Transverse colon (tissue), 4 donors: ENCODE measurements around the gene APOC1. TPM values are rescaled to one million over a fixed set of nuclear protein-coding genes. Genes with fewer than 3 reads are reported as not detected.

Source experiments
- DNase-seq: peaks from one replicate; pipeline ENCODE4 v3.0.0-alpha.2; 2019
- H3K27ac ChIP-seq, 4 donors: fragments of 200-600 bp; sonication (generic); 2 replicates each; pipeline ENCODE4 v1.5.1; 2016 to 2018; ENCODE audit warnings: inconsistent platforms in 4 of 4
- H3K27me3 ChIP-seq: fragments of 200-600 bp; sonication (generic); 2 replicates; pipeline ENCODE4 v1.5.1; 2017; ENCODE audit warnings: inconsistent platforms
- H3K36me3 ChIP-seq, 4 donors: fragments of 200-600 bp; sonication (generic); 2 replicates each; pipeline ENCODE4 v1.5.1; 2017 to 2019; ENCODE audit warnings: inconsistent platforms in 4 of 4
- H3K4me1 ChIP-seq, 4 donors: fragments of 200-600 bp; sonication (generic); 2 replicates each; pipeline ENCODE4 v1.5.1; 2017 to 2020; ENCODE audit warnings: inconsistent platforms in 4 of 4
- H3K4me3 ChIP-seq, 4 donors: fragments of 200-600 bp; sonication (generic); 1 replicate in 1 of 4; 2 replicates in 3 of 4; pipeline versions ENCODE4 v1.5.1 to v1.6.1; 2017 to 2019; ENCODE audit warnings: inconsistent platforms in 4 of 4
- H3K9me3 ChIP-seq, 2 donors: fragments of 200-600 bp; sonication (generic); 2 replicates each; pipeline ENCODE4 v1.5.1; 2017 to 2019; ENCODE audit warnings: inconsistent platforms in 2 of 2
- EP300 ChIP-seq: sonication (generic); formaldehyde crosslinking; IDR thresholded peaks from one replicate; pipeline ENCODE4 v1.6.1; 2017; ENCODE audit warnings: antibody characterized with exemption, low read depth
- POLR2A ChIP-seq: fragments of 450-650 bp; IDR thresholded peaks from one replicate; pipeline ENCODE4 v1.6.1; 2016; ENCODE audit warnings: antibody characterized with exemption, mild to moderate bottlenecking, moderate library complexity
- POLR2AphosphoS5 ChIP-seq, 3 donors: sonication (generic); formaldehyde crosslinking; IDR thresholded peaks; one replicate each; pipeline ENCODE4 v1.6.1; 2016; ENCODE audit warnings: antibody characterized with exemption in 3 of 3
- WGBS, 2 donors: methylation state at CpG; one replicate each; pipeline ENCODE4 v1.1.5; 2018; ENCODE audit warnings: low coverage in 1 of 2; 5-methylcytosine and 5-hydroxymethylcytosine counted together
- in situ Hi-C, 4 donors: fragments of 200-750 bp; cut with MboI; loops; one replicate each; pipeline versions ENCODE4 v1.15.0 to v1.15.1; 2017; ENCODE audit warnings: low sequenced_read_pairs in 3 of 4, low pct_ligation_motif_present in 1 of 4, low pct_unique_long_range_greater_than_20kb in 1 of 4
- intact Hi-C: fragments of 100-400 bp; cut with DNase I; formaldehyde crosslinking; loops from one replicate; pipeline ENCODE4 v1.15.1; 2023; ENCODE audit warnings: low total_unique reads
- total RNA-seq, 4 donors: library from RNA; depleted of rRNA; stranded (reverse); fragments of >200 nt; gene quantifications; one replicate each; pipeline ENCODE4 v1.1.0, GENCODE V29; 2016
- TF ChIP-seq, protein P1 (sequence below), 5 experiments: fragments of 200-600 bp in 3 of 5; fragments of 450-650 bp in 2 of 5; sonication (generic) in 3 of 5; IDR thresholded peaks; 1 replicate in 2 of 5; 2 replicates in 3 of 5; pipeline ENCODE4 v1.5.1; 2016 to 2017; ENCODE audit warnings: antibody characterized with exemption in 5 of 5, inconsistent platforms in 3 of 5, mild to moderate bottlenecking in 2 of 5, moderate library complexity in 1 of 5

The APOC1 gene
- total RNA-seq, 4 donors from 2014 or later, result 10.8 to 48.4 (median 34.8) TPM; not detected in 1

DNA sequence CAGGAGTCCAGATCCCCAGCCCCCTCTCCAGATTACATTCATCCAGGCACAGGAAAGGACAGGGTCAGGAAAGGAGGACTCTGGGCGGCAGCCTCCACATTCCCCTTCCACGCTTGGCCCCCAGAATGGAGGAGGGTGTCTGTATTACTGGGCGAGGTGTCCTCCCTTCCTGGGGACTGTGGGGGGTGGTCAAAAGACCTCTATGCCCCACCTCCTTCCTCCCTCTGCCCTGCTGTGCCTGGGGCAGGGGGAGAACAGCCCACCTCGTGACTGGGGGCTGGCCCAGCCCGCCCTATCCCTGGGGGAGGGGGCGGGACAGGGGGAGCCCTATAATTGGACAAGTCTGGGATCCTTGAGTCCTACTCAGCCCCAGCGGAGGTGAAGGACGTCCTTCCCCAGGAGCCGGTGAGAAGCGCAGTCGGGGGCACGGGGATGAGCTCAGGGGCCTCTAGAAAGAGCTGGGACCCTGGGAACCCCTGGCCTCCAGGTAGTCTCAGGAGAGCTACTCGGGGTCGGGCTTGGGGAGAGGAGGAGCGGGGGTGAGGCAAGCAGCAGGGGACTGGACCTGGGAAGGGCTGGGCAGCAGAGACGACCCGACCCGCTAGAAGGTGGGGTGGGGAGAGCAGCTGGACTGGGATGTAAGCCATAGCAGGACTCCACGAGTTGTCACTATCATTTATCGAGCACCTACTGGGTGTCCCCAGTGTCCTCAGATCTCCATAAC lies 8.8 kb upstream of the APOC1 start, which contains the start of gene APOE:
Gene APOE (plus strand): TSS at position 360 of the 724 bp plus-strand sequence. CDS start 829 bp downstream, outside the sequence.
- in situ Hi-C loops, result no loop called here

DNA sequence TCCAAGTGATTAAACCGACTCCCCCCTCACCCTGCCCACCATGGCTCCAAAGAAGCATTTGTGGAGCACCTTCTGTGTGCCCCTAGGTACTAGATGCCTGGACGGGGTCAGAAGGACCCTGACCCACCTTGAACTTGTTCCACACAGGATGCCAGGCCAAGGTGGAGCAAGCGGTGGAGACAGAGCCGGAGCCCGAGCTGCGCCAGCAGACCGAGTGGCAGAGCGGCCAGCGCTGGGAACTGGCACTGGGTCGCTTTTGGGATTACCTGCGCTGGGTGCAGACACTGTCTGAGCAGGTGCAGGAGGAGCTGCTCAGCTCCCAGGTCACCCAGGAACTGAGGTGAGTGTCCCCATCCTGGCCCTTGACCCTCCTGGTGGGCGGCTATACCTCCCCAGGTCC lies 6.8 kb upstream of the APOC1 start:
- Histone ChIP-seq H3K4me1 (peaks cover 0 to 34% (median 18%) of the 10 kb centered on the region in 4 donors), H3K27me3 (peaks cover 30% of the 10 kb centered on the region), H3K36me3 (peaks cover 0 to 6% (median 2%) of the 10 kb centered on the region in 4 donors), H3K27ac (no peak overlapping the region), H3K9me3 (no peaks in the 10 kb centered on the region), H3K4me3 (no peak overlapping the region)
- intact Hi-C loops (loop anchor here (5.0 kb wide), 1 partner anchor 35 kb away; the partner anchor contains the start of gene APOC4), in situ Hi-C loops (no loop called here)
- TF ChIP-seq EP300 (no peak), POLR2AphosphoS5 (IDR thresholded peaks at IDR 0.05) (no peak), POLR2A (no peak)
- TF ChIP-seq, protein P1, sequence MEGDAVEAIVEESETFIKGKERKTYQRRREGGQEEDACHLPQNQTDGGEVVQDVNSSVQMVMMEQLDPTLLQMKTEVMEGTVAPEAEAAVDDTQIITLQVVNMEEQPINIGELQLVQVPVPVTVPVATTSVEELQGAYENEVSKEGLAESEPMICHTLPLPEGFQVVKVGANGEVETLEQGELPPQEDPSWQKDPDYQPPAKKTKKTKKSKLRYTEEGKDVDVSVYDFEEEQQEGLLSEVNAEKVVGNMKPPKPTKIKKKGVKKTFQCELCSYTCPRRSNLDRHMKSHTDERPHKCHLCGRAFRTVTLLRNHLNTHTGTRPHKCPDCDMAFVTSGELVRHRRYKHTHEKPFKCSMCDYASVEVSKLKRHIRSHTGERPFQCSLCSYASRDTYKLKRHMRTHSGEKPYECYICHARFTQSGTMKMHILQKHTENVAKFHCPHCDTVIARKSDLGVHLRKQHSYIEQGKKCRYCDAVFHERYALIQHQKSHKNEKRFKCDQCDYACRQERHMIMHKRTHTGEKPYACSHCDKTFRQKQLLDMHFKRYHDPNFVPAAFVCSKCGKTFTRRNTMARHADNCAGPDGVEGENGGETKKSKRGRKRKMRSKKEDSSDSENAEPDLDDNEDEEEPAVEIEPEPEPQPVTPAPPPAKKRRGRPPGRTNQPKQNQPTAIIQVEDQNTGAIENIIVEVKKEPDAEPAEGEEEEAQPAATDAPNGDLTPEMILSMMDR (IDR thresholded peaks at IDR 0.05), result no peak
- no peak for DNase-seq
- WGBS, 2 donors, result 86% methylated on average over 12 of the region's 12 CpGs; no CpG with 5 or more reads in 1 of the 2 donors

More for the DNA sequence above, 8.8 kb upstream of the APOC1 start, which contains the start of gene APOE:
- peaks cover 30% of the 10 kb centered on the region for H3K27me3 ChIP-seq
- peak within 1 kb of the TSS in 3 of 4 donors; percentile 18 to 51 (median 23) for H3K27ac ChIP-seq
- H3K4me3 ChIP-seq, result peak within 1 kb of the TSS in 2 of 4 donors; percentile 19 to 29
- peaks cover 0 to 27% (median 14%) of the 10 kb centered on the region in 4 donors for H3K4me1 ChIP-seq
- TF ChIP-seq EP300 (no peak), POLR2AphosphoS5 (IDR thresholded peaks at IDR 0.05) (peak in 1 of 3 donors; percentile 47), POLR2A (peak; percentile 50)
- peaks cover 0 to 13% (median 6%) of the 10 kb centered on the region in 4 donors for H3K36me3 ChIP-seq
- DNase-seq, result peak; percentile 33
- WGBS, 2 donors, result 3% methylated on average over 19 of the region's 20 CpGs; no CpG with 5 or more reads in 1 of the 2 donors
- intact Hi-C loops, result loop anchor here (5.0 kb wide), 1 partner anchor 37 kb away; the partner anchor contains the start of gene APOC4
- H3K9me3 ChIP-seq, result no peaks in the 10 kb centered on the region

DNA sequence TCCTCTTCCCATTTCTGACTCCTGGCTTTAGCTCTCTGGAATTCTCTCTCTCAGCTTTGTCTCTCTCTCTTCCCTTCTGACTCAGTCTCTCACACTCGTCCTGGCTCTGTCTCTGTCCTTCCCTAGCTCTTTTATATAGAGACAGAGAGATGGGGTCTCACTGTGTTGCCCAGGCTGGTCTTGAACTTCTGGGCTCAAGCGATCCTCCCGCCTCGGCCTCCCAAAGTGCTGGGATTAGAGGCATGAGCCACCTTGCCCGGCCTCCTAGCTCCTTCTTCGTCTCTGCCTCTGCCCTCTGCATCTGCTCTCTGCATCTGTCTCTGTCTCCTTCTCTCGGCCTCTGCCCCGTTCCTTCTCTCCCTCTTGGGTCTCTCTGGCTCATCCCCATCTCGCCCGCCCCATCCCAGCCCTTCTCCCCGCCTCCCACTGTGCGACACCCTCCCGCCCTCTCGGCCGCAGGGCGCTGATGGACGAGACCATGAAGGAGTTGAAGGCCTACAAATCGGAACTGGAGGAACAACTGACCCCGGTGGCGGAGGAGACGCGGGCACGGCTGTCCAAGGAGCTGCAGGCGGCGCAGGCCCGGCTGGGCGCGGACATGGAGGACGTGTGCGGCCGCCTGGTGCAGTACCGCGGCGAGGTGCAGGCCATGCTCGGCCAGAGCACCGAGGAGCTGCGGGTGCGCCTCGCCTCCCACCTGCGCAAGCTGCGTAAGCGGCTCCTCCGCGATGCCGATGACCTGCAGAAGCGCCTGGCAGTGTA lies 6.2 kb upstream of the APOC1 start:
- Histone ChIP-seq H3K4me1 (peaks cover 0 to 36% (median 18%) of the 10 kb centered on the region in 4 donors), H3K27ac (no peak overlapping the region), H3K36me3 (no peaks in the 10 kb centered on the region), H3K9me3 (no peaks in the 10 kb centered on the region), H3K27me3 (peaks cover 30% of the 10 kb centered on the region), H3K4me3 (no peak overlapping the region)
- DNase-seq, result no peak
- in situ Hi-C loops (no loop called here), intact Hi-C loops (loop anchor here (5.0 kb wide), 1 partner anchor 34 kb away; the partner anchor contains the start of gene APOC4)
- 85 to 93% methylated on average over 5 to 35 of the region's 46 CpGs for WGBS, 2 donors
- TF ChIP-seq, protein P1 (IDR thresholded peaks at IDR 0.05), result no peak
- TF ChIP-seq POLR2A (no peak), EP300 (no peak), POLR2AphosphoS5 (IDR thresholded peaks at IDR 0.05) (no peak)

DNA sequence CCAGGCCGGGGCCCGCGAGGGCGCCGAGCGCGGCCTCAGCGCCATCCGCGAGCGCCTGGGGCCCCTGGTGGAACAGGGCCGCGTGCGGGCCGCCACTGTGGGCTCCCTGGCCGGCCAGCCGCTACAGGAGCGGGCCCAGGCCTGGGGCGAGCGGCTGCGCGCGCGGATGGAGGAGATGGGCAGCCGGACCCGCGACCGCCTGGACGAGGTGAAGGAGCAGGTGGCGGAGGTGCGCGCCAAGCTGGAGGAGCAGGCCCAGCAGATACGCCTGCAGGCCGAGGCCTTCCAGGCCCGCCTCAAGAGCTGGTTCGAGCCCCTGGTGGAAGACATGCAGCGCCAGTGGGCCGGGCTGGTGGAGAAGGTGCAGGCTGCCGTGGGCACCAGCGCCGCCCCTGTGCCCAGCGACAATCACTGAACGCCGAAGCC lies 5.6 kb upstream of the APOC1 start:
- peaks cover 0 to 37% (median 17%) of the 10 kb centered on the region in 4 donors for H3K4me1 ChIP-seq
- WGBS, 2 donors, result 95% methylated on average over 36 of the region's 44 CpGs; no CpG with 5 or more reads in 1 of the 2 donors
- H3K4me3 ChIP-seq, result no peak overlapping the region
- intact Hi-C loops (loop anchor here (5.0 kb wide), 1 partner anchor 33 kb away; the partner anchor contains the start of gene APOC4), in situ Hi-C loops (no loop called here)
- no peak overlapping the region for H3K27ac ChIP-seq
- H3K9me3 ChIP-seq, result no peaks in the 10 kb centered on the region
- no peak for DNase-seq
- H3K27me3 ChIP-seq, result peaks cover 30% of the 10 kb centered on the region
- H3K36me3 ChIP-seq, result no peaks in the 10 kb centered on the region
- no peak for TF ChIP-seq POLR2A
